ENCODE data around the gene DNAJB11.

Gene DNAJB11

DNA sequence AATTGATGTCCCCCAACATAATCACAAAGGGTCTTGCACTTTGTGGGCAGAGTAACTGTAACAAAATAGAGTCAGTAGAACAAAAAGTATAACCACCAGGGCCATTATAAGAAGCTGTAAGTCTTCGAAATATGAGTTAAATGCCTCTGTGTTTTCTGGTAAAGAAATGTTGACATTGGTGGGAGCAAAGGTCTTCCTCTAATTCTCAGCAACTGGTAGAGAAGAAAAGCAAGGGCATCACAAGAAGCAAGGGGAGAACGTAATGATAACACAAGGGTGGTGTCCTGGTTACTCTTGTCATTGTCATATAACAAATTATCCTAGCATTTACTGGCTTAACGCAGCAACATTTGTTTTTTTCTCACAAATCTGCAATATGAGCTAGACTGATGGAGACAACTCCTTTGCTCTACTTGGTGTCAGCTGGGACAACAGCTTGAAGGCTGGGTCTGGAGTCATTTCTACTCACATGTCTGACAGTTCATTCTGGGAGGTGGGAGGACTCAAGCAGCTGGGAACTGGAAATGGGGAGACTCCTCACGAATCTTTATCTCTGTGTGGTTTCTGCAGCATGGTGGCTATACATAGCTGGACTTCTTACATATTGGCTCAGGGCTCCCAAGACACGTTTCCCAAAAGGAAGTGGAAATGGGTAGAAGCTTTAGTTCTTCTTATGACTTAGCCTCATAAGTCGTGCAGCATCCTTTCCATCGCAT, 20.2 kb downstream of the DNAJB11 start:
- ATAC-seq (replicated peaks; ENCODE audit: extremely low read depth, poor library complexity, severe bottlenecking) = no peak
- Mint-ChIP-seq H3K27ac (ENCODE audit: low read depth) (no peak overlapping the region), H3K27me3 (no peaks in the 10 kb centered on the region), H3K36me3 (ENCODE audit: insufficient read depth) (peaks cover 4% of the 10 kb centered on the region), H3K9me3 (no peaks in the 10 kb centered on the region), H3K4me1 (peaks cover 8% of the 10 kb centered on the region), H3K4me3 (no peak overlapping the region)
- DNase-seq (ENCODE audit: low spot score in 2 of 2) = no peak

DNA sequence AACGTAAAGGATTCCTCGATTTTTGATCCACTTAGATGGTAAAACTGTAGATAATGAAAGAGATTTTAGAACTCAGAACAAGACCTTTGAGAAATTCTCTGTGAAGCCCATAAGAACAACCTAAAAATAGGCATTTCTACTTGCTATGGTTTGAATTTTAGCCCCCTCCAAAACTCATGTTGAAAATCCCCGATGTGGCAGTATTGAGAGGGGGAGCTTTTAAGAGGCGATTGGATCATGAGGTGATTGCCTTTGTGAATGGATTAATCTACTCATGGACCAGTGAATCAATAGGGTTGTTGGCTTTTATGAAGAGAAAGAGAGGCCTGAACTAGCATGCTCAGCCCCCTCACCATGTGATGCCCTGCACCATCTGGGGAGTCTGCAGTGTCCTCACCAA, 22.2 kb downstream of the DNAJB11 start:
- H3K36me3 Mint-ChIP-seq (ENCODE audit: insufficient read depth) = no peaks in the 10 kb centered on the region
- DNase-seq (ENCODE audit: low spot score in 2 of 2) (no peak), ATAC-seq (replicated peaks; ENCODE audit: extremely low read depth, poor library complexity, severe bottlenecking) (no peak)
- H3K4me1 Mint-ChIP-seq = peaks cover 8% of the 10 kb centered on the region
- no peak overlapping the region for H3K27ac Mint-ChIP-seq (ENCODE audit: low read depth)
- H3K4me3 Mint-ChIP-seq = no peak overlapping the region
- peaks cover 14% of the 10 kb centered on the region for H3K27me3 Mint-ChIP-seq
- no peaks in the 10 kb centered on the region for H3K9me3 Mint-ChIP-seq

DNA sequence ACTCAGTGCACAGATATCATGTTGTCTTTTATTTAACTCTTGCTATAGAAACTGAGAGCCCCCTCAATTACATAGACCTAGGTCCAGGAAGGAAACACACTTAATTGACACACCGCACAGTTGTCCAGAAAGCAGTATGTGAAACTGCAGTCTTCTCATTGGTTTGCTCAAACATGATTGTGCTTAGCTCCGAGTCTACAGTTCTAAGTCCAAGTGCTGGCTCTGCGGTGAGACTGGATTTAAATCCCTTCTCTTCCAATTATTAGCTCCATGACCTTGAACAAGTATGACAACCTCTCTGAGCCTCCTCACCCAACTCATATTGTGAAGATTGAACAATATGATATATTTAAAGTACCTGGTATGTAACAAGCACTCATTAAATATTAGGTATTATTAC, 23.3 kb downstream of the DNAJB11 start:
- ATAC-seq (replicated peaks; ENCODE audit: extremely low read depth, poor library complexity, severe bottlenecking) (no peak), DNase-seq (ENCODE audit: low spot score in 2 of 2) (no peak)
- Mint-ChIP-seq H3K4me3 (no peak overlapping the region), H3K36me3 (ENCODE audit: insufficient read depth) (no peaks in the 10 kb centered on the region), H3K4me1 (peaks cover 8% of the 10 kb centered on the region), H3K27me3 (peaks cover 25% of the 10 kb centered on the region), H3K27ac (ENCODE audit: low read depth) (no peak overlapping the region), H3K9me3 (no peaks in the 10 kb centered on the region)

DNA sequence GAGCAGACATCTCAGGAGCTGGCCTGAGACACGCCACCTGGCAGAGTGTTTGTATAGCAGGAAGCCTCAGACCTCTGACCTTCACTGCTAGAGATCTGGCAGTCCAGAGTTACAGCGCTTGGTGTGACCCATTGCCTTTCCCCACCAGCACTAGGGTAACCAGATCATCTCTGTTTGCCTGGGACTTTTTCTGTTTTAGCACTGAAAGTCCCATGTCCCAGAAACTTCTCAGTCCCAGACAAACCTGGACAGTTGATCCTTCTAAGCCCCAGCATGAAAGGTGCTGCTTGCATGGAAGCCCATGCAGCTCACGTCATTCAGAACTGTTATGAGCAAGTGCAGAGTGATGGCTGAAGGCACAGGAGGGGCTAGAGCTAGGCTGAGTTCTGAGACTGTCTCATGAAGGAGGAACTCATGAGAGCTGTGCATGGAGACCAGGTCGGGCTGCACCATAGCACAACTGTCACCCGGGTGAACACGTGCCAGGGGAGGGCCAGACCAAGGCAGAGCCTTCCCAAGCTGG, 24.1 kb downstream of the DNAJB11 start:
- no peaks in the 10 kb centered on the region for H3K9me3 Mint-ChIP-seq
- H3K4me1 Mint-ChIP-seq = peaks cover 8% of the 10 kb centered on the region
- H3K27ac Mint-ChIP-seq (ENCODE audit: low read depth) = no peak overlapping the region
- H3K27me3 Mint-ChIP-seq = peaks cover 25% of the 10 kb centered on the region
- DNase-seq (ENCODE audit: low spot score in 2 of 2) (no peak), ATAC-seq (replicated peaks; ENCODE audit: extremely low read depth, poor library complexity, severe bottlenecking) (no peak)
- H3K4me3 Mint-ChIP-seq = no peak overlapping the region
- H3K36me3 Mint-ChIP-seq (ENCODE audit: insufficient read depth) = no peaks in the 10 kb centered on the region

DNA sequence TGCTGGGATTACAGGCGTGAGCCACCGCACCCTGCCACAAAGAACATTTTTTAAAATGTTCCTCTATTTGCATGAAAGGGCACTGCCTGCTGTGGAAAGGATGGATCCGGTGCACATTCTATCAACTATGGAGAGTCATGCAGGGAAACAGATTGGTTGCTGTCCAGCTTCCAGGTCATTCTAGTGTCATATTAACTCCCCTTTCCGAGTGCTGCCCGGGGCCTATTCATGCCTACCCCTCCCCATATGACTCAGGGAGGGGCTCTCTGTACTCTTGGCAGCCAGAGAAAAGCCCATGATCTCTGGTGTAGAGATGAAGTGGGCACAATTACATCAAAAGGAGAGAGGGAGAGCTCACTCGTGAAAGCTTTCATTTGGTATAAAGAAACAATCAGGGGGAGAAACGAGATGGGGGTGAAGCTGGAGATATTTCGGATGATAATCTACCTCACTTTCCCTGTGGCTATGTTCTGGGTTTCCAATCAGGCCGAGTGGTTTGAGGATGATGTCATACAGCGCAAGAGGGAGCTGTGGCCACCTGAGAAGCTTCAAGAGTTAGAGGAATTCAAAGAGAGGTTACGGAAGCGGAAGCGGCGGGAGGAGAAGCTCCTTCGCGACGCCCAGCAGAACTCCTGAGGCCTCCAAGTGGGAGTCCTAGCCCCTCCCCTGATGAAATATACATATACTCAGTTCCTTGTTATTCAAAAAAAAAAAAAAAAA, 26.2 kb downstream of the DNAJB11 start:
- DNase-seq (ENCODE audit: low spot score in 2 of 2) = no peak
- Mint-ChIP-seq H3K4me1 (no peaks in the 10 kb centered on the region), H3K27ac (ENCODE audit: low read depth) (no peak overlapping the region), H3K36me3 (ENCODE audit: insufficient read depth) (no peaks in the 10 kb centered on the region), H3K27me3 (peaks cover 25% of the 10 kb centered on the region), H3K4me3 (no peak overlapping the region), H3K9me3 (no peaks in the 10 kb centered on the region)
- ATAC-seq (replicated peaks; ENCODE audit: extremely low read depth, poor library complexity, severe bottlenecking) = no peak

DNA sequence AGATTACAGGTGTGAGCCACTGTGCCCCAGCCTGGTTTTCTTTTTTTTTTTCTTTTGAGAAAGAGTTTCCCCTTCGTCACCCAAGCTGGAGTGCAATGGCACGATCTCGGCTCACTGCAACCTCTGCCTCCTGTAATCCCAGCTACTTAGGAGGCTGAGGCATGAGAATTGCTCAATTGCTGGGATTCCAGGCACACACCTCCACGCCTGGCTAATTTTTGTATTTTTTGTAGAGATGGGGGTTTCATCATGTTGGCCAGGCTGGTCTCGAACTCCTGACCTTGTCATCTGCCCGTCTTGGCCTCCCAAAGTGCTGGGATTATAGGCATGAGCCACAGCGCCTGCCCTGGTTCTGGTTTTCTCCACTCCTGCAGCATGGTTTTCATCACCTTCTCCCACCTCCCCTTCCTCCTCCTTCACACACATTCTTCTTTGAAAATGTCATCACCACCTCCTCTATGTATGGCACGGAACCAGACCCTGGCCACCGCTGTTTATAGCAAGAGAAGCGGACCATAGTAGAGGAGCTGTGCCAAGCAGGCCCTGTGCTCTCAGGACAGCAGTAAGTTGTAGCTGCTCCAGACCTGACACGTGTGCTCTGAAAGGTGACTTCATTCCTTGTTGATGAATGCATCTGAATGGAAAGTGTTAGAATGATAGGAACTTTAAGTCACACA, 27.7 kb downstream of the DNAJB11 start:
- no peaks in the 10 kb centered on the region for H3K4me1 Mint-ChIP-seq
- peaks cover 25% of the 10 kb centered on the region for H3K27me3 Mint-ChIP-seq
- H3K4me3 Mint-ChIP-seq = no peak overlapping the region
- ATAC-seq (replicated peaks; ENCODE audit: extremely low read depth, poor library complexity, severe bottlenecking) (no peak), DNase-seq (ENCODE audit: low spot score in 2 of 2) (no peak)
- H3K36me3 Mint-ChIP-seq (ENCODE audit: insufficient read depth) = no peaks in the 10 kb centered on the region
- H3K27ac Mint-ChIP-seq (ENCODE audit: low read depth) = no peak overlapping the region
- H3K9me3 Mint-ChIP-seq = no peaks in the 10 kb centered on the region

DNA sequence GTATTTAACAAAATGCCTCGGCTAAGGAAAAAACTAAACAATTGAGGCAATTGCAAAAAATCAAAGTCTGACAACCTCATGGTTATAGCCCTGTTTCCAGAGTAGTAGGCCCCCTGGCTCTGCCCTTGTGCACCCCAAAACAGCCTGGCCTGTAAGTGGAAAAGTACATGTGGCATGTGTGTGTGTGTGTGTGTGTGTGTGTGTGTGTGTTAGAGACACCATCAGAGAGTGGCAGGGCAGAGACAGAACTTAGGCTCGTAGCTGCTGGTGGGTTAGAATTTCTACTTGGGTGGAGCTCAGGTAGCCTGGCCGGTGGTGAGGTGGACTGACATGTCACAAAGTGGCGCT, 28.2 kb downstream of the DNAJB11 start:
- H3K27ac Mint-ChIP-seq (ENCODE audit: low read depth) = no peak overlapping the region
- H3K9me3 Mint-ChIP-seq = no peaks in the 10 kb centered on the region
- DNase-seq (ENCODE audit: low spot score in 2 of 2) = no peak
- H3K36me3 Mint-ChIP-seq (ENCODE audit: insufficient read depth) = no peaks in the 10 kb centered on the region
- H3K4me3 Mint-ChIP-seq = no peak overlapping the region
- peaks cover 25% of the 10 kb centered on the region for H3K27me3 Mint-ChIP-seq
- ATAC-seq (replicated peaks; ENCODE audit: extremely low read depth, poor library complexity, severe bottlenecking) = no peak
- no peaks in the 10 kb centered on the region for H3K4me1 Mint-ChIP-seq

DNA sequence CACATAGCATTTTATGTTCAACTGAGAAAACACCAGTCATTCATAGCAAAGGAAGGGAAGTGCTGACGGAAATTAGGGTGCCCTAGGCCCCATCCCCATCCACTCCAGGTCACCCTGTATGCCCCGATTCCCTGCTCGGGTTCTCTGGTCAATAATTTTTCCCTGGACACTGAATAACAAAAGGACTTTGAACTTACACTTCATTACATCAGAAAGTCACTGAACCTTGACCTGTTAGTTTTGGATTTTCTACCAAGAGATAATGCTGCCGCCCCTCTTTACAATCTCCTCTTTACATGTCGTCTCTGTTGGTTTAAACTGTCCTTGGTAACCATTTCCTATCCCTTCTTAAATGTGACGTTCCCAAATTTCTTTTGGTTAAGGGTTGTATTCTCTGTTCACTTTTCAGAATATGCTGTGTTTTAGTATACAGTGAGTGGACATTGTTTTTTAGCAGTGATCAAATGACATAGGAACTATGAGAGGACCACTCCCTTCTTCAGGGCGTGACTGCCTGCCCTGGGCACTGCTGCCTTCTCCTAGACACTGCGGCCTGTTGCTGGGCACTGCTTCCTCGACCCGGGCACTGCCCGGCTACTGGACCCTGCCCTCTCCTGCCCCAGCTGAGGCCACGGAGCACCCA, 28.7 kb downstream of the DNAJB11 start:
- Mint-ChIP-seq H3K4me3 (no peak overlapping the region), H3K27me3 (peaks cover 25% of the 10 kb centered on the region), H3K27ac (ENCODE audit: low read depth) (no peak overlapping the region), H3K9me3 (no peaks in the 10 kb centered on the region), H3K4me1 (no peaks in the 10 kb centered on the region), H3K36me3 (ENCODE audit: insufficient read depth) (no peaks in the 10 kb centered on the region)
- no peak for ATAC-seq (replicated peaks; ENCODE audit: extremely low read depth, poor library complexity, severe bottlenecking)
- DNase-seq (ENCODE audit: low spot score in 2 of 2) = no peak

DNA sequence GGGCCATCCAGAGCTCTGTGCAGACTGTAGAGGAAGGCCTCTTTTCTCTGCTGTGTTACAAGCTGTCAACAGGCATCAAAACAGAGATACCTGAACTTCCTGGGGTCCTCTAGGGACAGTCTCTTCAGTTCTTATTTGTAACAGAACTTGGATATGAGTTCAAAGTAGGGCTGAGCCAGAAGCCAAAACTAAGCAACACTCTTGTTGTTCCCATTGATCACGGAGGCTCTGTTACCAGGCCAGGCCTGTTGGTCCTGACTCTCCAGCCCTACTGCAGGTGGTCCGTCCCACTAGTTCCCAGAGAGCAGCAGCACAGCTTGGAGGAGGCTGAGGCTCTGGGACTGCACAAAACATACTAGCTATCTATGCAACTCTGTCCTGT, 29.3 kb downstream of the DNAJB11 start:
- Mint-ChIP-seq H3K4me1 (no peaks in the 10 kb centered on the region), H3K27ac (ENCODE audit: low read depth) (no peak overlapping the region), H3K9me3 (no peaks in the 10 kb centered on the region), H3K4me3 (no peak overlapping the region), H3K27me3 (peaks cover 25% of the 10 kb centered on the region), H3K36me3 (ENCODE audit: insufficient read depth) (no peaks in the 10 kb centered on the region)
- ATAC-seq (replicated peaks; ENCODE audit: extremely low read depth, poor library complexity, severe bottlenecking) (no peak), DNase-seq (ENCODE audit: low spot score in 2 of 2) (no peak)

DNA sequence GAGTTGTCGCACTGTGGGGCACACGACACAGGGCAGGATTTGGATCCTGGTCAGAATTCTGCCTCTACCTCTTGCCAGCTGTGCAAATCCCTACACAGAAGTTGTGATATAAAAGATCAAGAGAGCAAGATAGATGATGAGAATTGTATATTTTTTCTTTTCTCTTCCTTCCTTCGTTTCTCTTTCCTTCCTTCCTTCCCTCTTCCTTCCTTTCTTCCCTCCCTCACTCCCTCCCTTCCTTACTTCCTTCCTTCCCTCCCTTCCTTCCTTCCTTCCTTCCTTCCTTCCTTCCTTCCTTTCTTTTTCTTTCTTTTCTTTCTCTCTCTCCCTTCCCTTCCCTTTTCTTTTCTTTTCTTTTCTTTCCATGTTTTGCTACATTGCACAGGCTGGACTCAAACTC, 30.4 kb downstream of the DNAJB11 start:
- Mint-ChIP-seq H3K36me3 (ENCODE audit: insufficient read depth) (no peaks in the 10 kb centered on the region), H3K27me3 (peaks cover 25% of the 10 kb centered on the region), H3K27ac (ENCODE audit: low read depth) (no peak overlapping the region), H3K9me3 (no peaks in the 10 kb centered on the region), H3K4me3 (no peak overlapping the region), H3K4me1 (no peaks in the 10 kb centered on the region)
- DNase-seq (ENCODE audit: low spot score in 2 of 2) (no peak), ATAC-seq (replicated peaks; ENCODE audit: extremely low read depth, poor library complexity, severe bottlenecking) (no peak)

DNA sequence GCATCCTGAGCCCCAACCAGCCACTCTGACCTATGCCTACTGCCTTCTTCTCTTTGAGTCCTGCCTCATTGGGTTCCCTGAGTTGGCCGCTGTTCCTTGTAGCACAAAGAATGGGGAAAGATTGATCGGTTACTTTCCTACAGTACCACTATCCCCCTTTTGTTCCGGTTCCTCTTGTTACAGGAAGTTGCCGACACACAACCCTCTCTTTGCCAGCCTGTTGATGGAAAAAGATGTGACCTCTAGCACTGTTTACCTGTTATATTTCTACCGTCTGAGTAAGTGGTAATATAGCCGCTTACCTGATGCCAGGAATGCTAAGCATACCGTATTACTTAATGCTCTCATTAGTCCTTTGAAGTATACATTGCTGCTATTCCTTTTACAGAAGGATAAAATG, 32.6 kb downstream of the DNAJB11 start:
- DNase-seq (ENCODE audit: low spot score in 2 of 2) = no peak
- ATAC-seq (replicated peaks; ENCODE audit: extremely low read depth, poor library complexity, severe bottlenecking) = no peak
- peaks cover 6% of the 10 kb centered on the region for H3K27me3 Mint-ChIP-seq
- no peak overlapping the region for H3K27ac Mint-ChIP-seq (ENCODE audit: low read depth)
- no peak overlapping the region for H3K4me3 Mint-ChIP-seq
- H3K4me1 Mint-ChIP-seq = no peaks in the 10 kb centered on the region
- H3K9me3 Mint-ChIP-seq = no peaks in the 10 kb centered on the region
- no peaks in the 10 kb centered on the region for H3K36me3 Mint-ChIP-seq (ENCODE audit: insufficient read depth)

DNA sequence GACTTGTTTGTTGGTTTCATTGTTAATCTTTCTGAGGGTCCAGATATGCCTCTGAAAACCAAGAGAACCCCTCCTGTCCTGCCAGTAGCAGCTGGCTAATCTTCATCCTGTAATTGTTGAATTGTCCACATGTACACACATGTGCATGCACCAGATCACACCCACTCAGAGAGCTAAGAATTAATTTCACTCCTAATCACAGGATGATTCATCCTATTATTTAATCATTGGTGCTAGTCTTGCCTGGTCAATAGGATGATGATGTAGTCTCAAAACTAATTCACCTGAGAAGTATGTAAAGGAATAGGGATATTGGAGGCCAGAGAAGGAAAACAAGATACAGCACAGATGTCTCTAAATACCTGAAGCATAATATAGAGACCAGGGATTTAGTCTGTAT, 34.6 kb downstream of the DNAJB11 start:
- ATAC-seq (replicated peaks; ENCODE audit: extremely low read depth, poor library complexity, severe bottlenecking) (no peak), DNase-seq (ENCODE audit: low spot score in 2 of 2) (no peak)
- no peaks in the 10 kb centered on the region for H3K27me3 Mint-ChIP-seq
- no peaks in the 10 kb centered on the region for H3K9me3 Mint-ChIP-seq
- no peaks in the 10 kb centered on the region for H3K4me1 Mint-ChIP-seq
- no peaks in the 10 kb centered on the region for H3K36me3 Mint-ChIP-seq (ENCODE audit: insufficient read depth)
- no peak overlapping the region for H3K4me3 Mint-ChIP-seq
- H3K27ac Mint-ChIP-seq (ENCODE audit: low read depth) = no peak overlapping the region
